CD4-positive, alpha-beta T cell treated with Interleukin-12 subunit alpha and Interleukin-12 subunit beta, for 1 hour (primary cell): ENCODE measurements around the gene RAB5B.
"Not testable (repeated sequence)": the region's sequence is repeated elsewhere in the genome, so short reads cannot be mapped to it uniquely, and the experiment has no call there.

Experiments used
- DNase-seq: peaks from one replicate; pipeline ENCODE4 v3.0.0-alpha.2; 2020

Gene RAB5B

DNA sequence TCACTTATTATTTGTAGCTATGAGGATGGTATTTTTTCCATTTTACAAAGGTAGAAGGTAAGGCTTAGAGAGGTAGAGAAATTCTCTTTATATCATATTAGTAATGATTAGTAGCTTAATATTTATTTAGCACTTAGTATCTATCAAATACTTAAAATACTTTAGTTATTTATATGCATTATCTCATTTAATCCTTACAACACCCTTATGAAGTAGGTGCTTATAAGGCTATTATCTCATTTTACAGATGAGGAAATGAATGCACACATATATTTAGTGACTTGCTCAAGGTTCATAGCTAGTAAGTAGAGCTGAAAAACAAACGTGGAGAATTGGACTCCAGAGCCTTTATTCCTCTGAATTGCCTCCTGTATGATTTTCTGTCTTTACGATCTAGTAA lies 11.0 kb downstream of the RAB5B start:
- DNase-seq, result no peak

DNA sequence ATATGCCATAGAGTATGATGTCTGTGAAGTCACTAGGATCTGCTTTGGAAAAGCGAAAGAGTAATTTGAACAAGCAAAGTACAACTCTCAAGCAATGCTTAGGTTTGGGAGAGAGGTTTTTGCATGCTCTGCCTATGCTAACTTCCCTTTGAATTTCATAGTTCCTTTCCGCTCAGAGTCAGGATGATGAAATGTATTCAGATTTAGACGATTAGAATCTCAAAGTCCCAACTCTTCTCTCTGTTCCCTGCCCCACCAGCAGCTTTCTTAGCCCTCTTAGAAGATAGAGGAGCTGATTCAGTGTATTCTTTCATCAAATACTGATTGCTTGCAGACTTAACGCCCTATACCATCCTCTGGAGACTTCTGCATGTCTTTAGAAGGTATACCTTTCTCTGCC lies 11.5 kb downstream of the RAB5B start:
- DNase-seq, result no peak

DNA sequence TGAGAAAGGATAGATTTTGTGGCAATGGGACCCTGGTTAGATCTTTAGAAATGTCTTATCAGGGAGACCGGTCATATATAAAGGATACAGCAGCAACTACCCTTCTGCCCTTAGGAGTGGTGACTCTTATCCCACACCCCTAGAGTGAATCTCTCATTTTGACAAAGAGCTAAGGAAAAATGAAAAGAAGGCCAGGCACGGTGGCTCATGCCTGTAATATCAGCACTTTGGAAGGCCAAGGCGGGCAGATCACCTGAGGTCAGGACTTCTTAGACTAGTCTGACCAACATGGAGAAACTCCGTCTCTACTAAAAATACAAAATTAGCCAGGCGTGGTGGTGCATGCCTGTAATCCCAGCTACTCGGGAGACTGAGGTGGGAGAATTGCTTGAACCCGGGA lies 12.1 kb downstream of the RAB5B start:
- DNase-seq, result not testable (repeated sequence)

DNA sequence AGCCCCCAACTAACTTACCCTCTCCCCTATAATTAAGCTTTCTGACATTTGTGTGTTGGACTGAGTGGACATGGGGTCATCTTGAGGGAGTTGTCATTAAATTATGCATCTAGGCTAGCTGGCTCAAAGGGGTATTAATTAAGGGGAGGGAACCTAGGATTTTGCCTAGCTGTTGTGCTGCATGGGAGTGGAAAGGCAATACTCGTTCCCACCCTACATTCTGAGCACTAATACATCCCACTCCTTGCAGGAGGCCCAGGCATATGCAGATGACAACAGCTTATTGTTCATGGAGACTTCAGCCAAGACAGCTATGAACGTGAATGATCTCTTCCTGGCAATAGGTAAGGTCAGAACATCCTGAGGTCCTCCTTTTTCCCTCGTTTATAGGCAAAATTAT lies 17.2 kb downstream of the RAB5B start:
- DNase-seq, result no peak

DNA sequence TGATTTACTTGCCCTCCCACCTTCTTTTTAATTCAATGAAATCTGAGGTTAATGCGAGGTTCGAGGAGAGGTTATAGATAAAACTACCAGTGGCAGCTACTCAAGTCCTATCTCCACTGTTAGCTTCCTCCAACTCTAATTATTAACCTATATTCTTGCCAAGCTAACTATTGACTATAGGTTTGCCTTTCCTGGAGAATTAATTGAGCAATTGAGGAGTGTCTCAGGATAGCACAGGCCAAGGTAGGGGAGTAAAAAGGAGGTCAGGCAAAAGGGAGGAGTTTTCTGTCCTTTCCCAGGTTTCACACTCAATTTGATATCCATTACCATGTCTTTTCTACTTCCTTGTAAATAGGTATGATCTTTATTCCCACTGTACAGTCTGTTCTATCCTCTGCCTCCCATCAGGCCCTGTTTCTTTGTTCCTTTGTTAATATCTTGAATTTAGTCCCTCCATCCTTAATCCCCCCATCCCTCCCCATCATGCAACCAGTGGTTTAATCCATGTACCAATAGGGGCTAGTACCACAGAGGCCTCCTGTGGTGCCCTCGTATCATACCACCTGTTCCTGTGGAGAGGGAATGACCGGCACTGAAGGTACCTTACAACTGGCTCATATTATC lies 19.5 kb downstream of the RAB5B start:
- DNase-seq, result no peak

DNA sequence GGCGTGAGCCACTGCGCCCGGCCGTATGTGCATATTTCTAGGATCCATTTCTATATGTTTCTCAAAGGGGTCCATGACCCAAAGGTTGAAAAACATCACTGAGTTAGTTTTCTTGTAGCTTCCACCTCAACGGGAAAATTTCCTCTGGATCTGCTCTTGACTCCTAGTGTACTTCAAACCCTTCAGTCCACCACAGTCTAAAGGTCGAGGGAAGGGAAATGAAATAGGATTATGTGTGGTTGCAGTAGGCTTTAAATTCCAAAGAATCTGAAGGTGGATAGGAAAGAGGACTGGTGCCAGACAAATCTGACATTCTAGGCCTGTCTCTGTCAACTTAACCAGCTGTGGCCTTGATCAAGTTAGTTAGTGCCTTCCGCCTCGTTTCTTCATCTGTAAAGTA lies 21.5 kb downstream of the RAB5B start:
- no peak for DNase-seq

DNA sequence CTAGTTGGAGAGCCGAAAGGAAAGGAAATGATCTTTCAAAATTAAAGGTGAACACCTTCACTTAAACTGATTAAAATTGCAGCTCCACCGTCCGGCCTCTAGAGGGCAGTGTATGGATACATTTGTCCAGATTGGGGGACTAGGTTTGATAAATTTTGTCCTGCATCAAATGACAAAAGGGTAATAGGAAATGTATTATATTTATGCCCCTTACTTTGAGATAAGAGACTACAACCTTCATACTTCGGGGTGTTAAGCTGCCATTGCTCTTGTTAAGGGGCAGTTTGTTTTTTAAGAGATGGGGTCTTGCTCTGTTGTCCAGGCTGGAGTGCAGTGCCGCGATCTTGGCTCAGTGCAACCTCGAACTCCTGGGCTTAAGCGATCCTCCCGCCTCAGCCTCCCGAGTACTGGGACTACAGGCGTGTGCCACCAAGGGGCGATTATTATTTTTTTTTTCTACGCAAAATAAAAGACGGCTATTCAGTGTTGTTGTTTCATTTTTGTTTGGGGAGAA lies 22.4 kb downstream of the RAB5B start:
- peak; percentile 82 for DNase-seq

DNA sequence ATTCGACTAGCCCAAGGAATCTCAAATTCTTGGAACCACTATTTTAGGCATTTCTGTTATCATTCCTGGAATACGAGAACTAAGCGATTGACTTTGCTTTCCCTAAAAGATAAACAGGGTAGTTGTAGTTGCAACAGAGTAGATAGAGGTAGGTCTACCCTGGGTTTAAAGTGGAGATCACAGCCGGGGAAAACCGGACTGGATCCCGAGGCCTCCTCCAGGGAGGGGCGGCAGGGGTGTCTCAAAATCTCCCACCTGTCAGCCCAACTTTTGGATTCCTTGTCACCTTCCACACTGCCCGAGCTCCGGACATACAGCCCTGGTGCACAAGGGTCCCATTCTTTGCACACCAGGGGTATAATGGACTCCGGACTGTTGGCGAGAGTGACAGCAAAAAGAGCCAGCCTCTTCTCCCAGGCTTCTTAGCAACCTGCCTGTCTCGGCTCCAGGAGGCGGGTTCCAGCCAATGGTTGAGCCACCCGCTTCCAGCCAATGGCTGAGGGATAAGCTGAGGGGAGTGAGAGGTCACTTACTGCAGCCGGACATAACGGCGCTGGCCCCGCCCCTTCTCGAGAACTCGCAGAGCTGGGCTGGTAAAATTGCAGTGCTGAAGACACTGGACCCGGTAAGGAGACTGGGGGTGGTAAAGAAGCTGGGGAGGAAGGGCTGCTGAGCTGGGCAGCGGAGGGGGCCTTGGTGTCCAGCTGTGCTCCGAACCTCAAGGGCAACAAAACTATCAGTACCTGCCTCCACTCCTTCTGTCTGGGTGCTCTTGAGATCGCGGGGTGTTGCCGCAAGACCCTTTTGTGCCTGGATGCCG lies 23.0 kb downstream of the RAB5B start, which contains the start of gene SUOX:
Gene SUOX, plus strand, starts transcription at position 562 of the 820 bp plus-strand sequence. CDS start 4,946 bp downstream, outside the sequence.
- peak; percentile 36 for DNase-seq

DNA sequence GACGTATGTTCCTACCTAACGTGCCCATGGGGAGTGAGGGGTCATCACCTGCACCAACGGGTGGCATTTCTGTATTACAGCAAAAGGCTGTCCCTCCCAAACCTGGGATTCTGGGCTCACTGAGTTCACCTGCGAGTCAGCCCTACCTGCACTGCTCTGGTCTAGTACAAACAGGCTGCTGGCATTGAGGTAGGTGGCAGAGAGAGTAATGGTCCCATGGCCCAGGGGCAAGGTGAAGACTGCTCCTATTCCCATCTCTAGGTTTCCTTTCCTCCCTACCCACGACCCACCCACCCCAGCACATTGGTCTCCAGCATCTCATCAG lies 23.6 kb downstream of the RAB5B start:
- DNase-seq, result no peak

DNA sequence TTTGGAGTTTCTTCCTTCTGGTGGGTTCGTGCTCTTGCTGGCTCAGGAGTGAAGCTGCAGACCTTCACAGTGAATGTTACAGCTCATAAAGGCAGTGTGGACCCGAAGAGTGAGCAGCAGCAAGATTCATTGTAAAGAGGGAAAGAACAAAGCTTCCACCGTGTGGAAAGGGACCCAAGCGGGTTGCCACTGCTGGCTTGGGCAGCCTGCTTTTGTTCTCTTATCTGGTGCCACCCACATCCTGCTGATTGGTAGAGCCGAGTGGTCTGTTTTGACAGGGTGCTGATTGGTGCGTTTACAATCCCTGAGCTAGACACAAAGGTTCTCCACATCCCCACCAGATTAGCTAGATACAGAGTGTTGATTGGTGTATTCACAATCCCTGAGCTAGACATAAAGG lies 25.6 kb downstream of the RAB5B start:
- DNase-seq, result peak; percentile 16

DNA sequence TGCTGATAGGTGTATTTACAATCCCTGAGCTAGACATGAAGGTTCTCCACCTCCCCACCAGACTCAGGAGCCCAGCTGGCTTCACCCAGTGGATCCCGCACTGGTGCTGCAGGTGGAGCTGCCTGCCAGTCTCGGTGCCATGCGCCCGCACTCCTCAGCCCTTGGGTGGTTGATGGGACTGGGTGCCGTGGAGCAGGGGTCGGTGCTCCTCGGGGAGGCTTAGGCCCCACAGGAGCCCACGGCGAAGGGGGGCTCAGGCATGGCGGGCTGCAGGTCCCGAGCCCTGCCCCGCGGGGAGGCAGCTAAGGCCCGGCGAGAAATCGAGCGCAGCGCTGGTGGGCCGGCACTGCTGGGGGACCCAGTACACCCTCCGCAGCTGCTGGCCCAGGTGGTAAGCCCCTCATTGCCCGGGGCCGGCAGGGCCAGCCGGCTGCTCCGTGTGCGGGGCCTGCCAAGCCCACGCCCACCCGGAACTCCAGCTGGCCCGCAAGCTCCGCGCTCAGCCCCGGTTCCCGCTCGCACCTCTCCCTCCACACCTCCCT lies 26.2 kb downstream of the RAB5B start:
- not testable (repeated sequence) for DNase-seq

DNA sequence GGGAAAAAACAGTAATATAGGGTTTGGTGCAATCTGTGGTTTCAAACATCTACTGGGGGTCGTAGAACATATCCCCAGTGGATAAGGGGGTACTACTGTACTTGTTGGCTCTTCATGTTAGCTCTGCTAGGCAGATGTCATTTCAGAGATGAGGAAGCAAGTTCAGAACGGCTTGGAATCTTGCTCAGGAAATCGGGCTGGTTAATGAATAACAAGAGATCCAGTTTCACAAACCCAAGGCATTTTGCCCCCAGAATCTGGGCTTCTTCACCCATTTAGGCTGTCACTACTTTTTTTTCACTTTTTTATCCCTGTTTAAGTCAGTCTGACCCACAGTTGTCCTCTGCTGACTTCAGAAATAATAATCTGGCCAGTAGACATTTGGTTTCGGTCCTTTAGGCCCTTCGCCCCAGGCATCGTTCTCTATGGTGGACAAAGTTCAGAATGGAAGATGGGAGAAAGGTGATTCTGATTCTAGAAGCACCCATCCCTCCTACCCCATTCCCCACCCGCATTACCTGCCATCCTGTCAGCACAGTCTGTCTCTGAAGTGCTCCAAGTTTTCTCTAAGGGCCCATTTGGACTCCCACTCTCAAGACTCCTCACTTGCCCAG lies 27.7 kb downstream of the RAB5B start:
- DNase-seq, result no peak

DNA sequence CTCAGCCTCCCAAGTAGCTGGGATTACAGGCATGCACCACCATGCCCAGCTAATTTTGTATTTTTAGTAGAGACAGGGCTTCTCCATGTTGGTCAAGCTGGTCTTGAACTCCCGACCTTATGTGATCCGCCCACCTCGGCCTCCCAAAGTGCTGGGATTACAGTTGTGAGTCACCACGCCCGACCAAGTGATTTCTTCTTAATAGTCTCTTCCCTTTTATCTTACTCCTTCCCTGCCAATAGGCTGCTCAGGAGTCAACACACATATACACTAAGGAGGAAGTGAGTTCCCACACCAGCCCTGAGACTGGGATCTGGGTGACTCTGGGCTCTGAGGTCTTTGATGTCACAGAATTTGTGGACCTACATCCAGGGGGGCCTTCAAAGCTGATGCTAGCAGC lies 29.5 kb downstream of the RAB5B start:
- DNase-seq, result not testable (repeated sequence)

DNA sequence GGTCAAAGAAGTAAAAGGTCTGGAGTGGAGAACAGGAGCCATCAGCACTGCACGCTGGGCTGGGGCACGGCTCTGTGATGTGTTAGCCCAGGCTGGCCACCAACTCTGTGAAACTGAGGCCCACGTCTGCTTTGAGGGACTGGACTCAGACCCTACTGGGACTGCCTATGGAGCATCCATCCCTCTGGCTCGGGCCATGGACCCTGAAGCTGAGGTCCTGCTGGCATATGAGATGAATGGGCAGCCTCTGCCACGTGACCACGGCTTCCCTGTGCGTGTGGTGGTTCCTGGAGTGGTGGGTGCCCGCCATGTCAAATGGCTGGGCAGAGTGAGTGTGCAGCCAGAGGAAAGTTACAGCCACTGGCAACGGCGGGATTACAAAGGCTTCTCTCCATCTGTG lies 30.3 kb downstream of the RAB5B start:
- DNase-seq, result no peak

DNA sequence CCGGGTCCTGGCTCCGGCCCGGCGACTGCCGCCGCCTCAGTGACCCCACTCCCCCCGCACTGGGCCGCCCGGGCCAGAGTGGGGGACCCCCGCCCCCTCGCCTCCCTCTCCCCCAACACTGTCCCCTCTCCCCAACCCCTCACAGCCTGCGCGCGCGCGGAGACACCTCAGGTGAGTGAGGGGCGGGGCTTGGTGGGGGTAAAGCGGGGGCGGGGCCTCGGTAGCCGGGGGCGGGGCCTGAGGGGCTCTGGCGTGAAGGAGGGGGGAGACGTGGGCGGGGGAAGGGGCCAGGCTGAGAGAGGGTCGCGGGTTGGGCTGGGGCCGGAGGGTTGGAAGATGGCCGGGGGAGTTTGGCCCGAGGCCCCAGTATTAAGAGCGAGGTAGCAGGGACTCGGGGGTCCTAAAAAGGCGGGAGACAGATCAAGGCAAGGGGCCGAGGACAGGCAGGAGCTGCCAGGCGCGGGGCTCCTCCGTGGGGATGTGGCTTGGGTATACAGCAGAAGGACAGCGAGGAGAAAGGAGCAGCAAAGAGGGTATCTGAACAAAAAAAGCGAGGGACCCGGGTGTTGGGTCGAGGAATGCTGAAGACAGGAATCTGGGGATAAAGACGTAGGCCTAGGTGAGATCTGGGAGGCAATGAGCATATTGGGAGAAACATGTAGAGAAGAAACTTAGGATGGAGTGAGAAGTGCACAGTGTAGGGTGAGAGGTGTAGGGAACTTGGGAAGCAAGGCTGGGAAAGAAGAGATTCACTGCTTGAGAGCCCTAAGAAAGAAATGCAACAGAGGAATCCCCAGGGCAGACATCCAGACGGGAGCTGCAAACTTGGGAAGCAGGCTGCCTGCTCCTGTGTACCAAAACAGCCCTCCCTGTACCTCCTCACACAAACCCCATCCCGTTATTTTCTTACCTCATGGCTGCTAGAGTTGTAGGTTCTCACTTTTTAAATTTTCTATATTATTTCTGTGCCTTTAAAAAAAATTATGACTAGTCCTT lies 34.0 kb downstream of the RAB5B start:
- DNase-seq, result peak; percentile 74

DNA sequence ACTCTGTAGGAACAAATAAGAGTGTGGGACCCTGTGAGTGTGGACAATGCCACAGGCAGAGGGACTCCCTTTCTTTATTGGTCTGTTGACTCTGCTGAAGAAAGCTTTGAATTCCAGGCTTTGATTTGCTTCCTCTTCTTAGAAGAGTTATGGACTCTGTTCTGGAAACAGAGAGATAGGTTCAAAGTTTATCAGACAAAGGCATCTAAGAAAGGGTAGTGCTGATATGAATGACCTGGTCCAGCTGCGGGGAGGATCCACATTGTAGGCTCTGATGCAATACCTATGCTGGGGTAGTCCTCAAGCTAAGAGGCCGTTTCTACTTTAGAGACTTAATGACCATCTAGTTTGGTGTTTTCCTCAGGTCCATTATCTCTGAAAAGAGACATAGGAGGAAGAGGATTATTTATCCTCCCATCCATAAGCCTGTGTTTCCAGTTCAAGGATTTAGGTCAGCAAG lies 36.3 kb downstream of the RAB5B start:
- DNase-seq, result no peak

DNA sequence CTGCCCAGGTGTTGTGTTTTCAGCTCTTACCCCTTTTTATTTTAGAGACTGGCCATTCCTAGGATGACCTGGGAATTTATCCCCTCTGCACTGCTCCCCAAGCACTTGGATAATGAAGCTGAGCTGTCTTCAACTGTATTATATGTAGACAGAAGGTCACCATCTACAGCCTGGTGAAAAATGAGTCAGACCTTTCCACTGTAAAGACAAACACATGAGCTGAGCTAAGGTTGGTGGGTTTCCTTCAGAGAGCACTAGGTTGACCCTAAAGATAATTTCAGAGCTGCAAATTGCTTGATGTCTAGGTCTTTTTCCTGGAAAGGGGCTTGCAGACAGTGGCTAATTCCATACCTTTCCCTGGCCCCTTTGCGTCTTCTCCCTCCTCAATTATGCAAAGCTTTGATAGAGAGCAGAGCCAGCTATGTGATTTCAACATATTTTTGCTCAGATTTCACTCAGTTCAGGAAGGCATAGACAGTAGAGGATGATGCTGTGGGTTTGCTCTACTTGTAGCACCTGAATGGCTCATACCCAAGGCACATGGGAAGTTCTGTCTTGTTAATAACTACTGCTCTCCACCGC lies 37.7 kb downstream of the RAB5B start:
- DNase-seq, result no peak

DNA sequence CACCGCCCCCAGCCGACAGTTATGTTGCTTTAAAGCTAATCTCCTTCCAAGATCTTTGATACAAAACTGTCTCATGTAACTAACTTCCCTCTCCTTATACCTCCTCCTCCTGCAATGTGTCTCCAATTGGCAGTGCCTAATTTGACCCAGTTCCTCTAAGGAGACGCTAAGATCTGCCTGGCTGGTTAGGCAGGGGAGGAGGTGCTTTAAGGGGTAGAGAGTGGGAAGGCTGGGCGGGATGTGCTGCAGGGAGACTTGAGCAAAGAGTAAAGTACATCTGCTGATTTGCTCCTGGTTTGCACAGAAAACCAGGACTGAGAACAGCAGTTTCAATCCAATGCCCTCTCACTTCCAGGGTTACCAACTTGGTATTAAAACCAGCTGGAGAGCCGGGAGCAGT lies 39.6 kb downstream of the RAB5B start:
- DNase-seq, result no peak

DNA sequence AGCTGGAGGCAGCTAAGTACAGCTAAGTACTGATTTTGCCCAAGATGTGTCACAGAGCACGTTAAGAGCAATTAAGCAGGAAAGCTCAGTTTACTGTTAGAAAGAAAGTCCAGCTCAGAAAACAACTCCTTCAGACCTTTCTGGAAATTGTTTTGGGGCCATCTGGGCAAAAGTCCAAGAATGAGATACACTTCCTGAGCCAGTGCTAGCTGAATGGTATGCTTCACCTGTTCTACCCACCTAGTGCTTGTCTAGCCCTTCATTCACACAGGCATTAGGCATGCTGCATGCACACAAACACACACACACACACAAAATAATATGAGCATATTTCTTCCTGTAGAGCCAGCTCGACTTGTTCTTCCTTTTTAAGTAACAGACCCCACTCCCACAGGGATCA lies 40.3 kb downstream of the RAB5B start:
- no peak for DNase-seq

DNA sequence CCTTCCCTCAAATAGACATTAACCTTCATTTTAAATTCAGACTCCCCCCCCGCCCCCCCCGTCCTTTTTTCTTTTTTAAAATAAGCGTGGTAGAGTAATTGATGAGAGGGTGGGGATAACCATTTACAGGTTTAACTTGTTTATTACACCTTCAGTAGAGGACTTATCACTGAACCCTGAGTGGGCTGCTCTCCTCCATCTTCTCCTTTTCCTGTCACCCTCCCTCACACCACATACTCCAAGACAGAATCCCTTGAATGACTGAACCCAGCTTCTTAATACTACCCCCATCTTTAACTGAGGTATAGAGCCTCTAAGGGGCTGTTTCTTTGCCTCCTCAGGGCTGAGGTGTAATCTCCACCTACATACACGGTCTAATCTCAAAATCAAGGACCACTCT lies 43.3 kb downstream of the RAB5B start:
- DNase-seq, result no peak

DNA sequence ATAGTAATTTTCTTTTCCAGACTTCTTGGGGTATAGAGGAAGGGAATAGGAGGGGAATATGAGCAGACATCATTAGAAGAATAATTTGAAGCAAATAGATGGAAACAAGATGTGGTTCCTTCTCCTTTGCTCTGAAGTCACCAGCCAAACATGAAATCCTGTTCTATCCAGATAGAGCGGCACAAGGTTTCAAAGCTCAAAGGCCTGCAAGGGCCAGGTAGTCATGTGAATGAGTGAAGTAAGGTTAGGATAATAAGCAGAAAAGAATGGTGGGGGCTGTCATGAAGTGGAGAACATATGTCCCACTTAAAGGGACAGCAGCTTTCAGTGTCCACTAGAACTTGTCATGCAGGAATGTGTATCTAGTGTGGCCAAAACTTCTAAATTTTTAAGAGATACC lies 44.5 kb downstream of the RAB5B start:
- DNase-seq, result no peak
